ENCODE results near the gene SGSM1.

Gene SGSM1

GRCh38 chr22:24845041-24845898 lies 39.3 kb downstream of the SGSM1 start:
- ATAC-seq (ENCODE audit: insufficient read depth, low read depth) (no peak), DNase-seq (no peak)
- H3K79me2 ChIP-seq (ENCODE audit: insufficient read depth, low read length) = no peaks in the 10 kb centered on the region

GRCh38 chr22:24847490-24847889 lies 41.5 kb downstream of the SGSM1 start:
- H3K9me3 ChIP-seq (ENCODE audit: insufficient read depth, low read length, severe bottlenecking) = no peaks in the 10 kb centered on the region
- H3K79me2 ChIP-seq (ENCODE audit: insufficient read depth, low read length) = no peaks in the 10 kb centered on the region
- H3K9ac ChIP-seq (ENCODE audit: low read depth, low read length) = no peak overlapping the region
- H3K27me3 ChIP-seq (ENCODE audit: insufficient read depth, low read length, poor library complexity) = peaks cover 4% of the 10 kb centered on the region
- no peak overlapping the region for H3K27ac ChIP-seq (ENCODE audit: low read length)
- no peaks in the 10 kb centered on the region for H3K4me1 ChIP-seq (ENCODE audit: insufficient read depth, low read length)
- no peaks in the 10 kb centered on the region for H3K36me3 ChIP-seq (ENCODE audit: insufficient read depth, low read length)
- no peak overlapping the region for H2AFZ ChIP-seq (ENCODE audit: low read depth, low read length)
- 0 out of 2 replicates have a peak, but pooled peaks cover 1% of the 10 kb centered on the region for H4K20me1 ChIP-seq (ENCODE audit: insufficient read depth, low read length)
- H3K4me2 ChIP-seq (ENCODE audit: insufficient read depth, low read length) = no peak overlapping the region
- H3K4me3 ChIP-seq (ENCODE audit: low read depth in 1 of 2, low read length in 2 of 2) = no peak overlapping the region
- DNase-seq (no peak), ATAC-seq (ENCODE audit: insufficient read depth, low read depth) (no peak)
- TF ChIP-seq, protein P1, sequence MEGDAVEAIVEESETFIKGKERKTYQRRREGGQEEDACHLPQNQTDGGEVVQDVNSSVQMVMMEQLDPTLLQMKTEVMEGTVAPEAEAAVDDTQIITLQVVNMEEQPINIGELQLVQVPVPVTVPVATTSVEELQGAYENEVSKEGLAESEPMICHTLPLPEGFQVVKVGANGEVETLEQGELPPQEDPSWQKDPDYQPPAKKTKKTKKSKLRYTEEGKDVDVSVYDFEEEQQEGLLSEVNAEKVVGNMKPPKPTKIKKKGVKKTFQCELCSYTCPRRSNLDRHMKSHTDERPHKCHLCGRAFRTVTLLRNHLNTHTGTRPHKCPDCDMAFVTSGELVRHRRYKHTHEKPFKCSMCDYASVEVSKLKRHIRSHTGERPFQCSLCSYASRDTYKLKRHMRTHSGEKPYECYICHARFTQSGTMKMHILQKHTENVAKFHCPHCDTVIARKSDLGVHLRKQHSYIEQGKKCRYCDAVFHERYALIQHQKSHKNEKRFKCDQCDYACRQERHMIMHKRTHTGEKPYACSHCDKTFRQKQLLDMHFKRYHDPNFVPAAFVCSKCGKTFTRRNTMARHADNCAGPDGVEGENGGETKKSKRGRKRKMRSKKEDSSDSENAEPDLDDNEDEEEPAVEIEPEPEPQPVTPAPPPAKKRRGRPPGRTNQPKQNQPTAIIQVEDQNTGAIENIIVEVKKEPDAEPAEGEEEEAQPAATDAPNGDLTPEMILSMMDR (IDR thresholded peaks at IDR 0.05; ENCODE audit: borderline replicate concordance, extremely low read depth, low read length, poor library complexity, severe bottlenecking) = no peak
- TF ChIP-seq EZH2 (IDR thresholded peaks at IDR 0.05; ENCODE audit: borderline replicate concordance, low read depth, low read length, severe bottlenecking) = no peak

More at GRCh38 chr22:24845041-24845898, 39.3 kb downstream of the SGSM1 start:
- Histone ChIP-seq H3K9me3 (ENCODE audit: insufficient read depth, low read length, severe bottlenecking) (no peaks in the 10 kb centered on the region), H3K4me3 (ENCODE audit: low read depth in 1 of 2, low read length in 2 of 2) (no peak overlapping the region), H3K9ac (ENCODE audit: low read depth, low read length) (no peak overlapping the region), H3K4me1 (ENCODE audit: insufficient read depth, low read length) (no peaks in the 10 kb centered on the region), H2AFZ (ENCODE audit: low read depth, low read length) (no peak overlapping the region), H3K4me2 (ENCODE audit: insufficient read depth, low read length) (no peak overlapping the region), H3K27ac (ENCODE audit: low read length) (no peak overlapping the region), H3K36me3 (ENCODE audit: insufficient read depth, low read length) (no peaks in the 10 kb centered on the region), H3K27me3 (ENCODE audit: insufficient read depth, low read length, poor library complexity) (peaks cover 4% of the 10 kb centered on the region), H4K20me1 (ENCODE audit: insufficient read depth, low read length) (0 out of 2 replicates have a peak, but pooled peaks cover 2% of the 10 kb centered on the region)
- TF ChIP-seq, protein P1 (IDR thresholded peaks at IDR 0.05; ENCODE audit: borderline replicate concordance, extremely low read depth, low read length, poor library complexity, severe bottlenecking) = no peak
- TF ChIP-seq EZH2 (IDR thresholded peaks at IDR 0.05; ENCODE audit: borderline replicate concordance, low read depth, low read length, severe bottlenecking) = no peak

- no peaks in the 10 kb centered on the region for H3K79me2 ChIP-seq (ENCODE audit: insufficient read depth, low read length)
- H4K20me1 ChIP-seq (ENCODE audit: insufficient read depth, low read length) = no peaks in the 10 kb centered on the region
- no peak for TF ChIP-seq EZH2 (IDR thresholded peaks at IDR 0.05; ENCODE audit: borderline replicate concordance, low read depth, low read length, severe bottlenecking)
- TF ChIP-seq, protein P1 (IDR thresholded peaks at IDR 0.05; ENCODE audit: borderline replicate concordance, extremely low read depth, low read length, poor library complexity, severe bottlenecking) = no peak
- H3K27ac ChIP-seq (ENCODE audit: low read length) = no peak overlapping the region
- H3K4me2 ChIP-seq (ENCODE audit: insufficient read depth, low read length) = no peak overlapping the region
- DNase-seq (no peak), ATAC-seq (ENCODE audit: insufficient read depth, low read depth) (no peak)
- no peaks in the 10 kb centered on the region for H3K36me3 ChIP-seq (ENCODE audit: insufficient read depth, low read length)
- peaks cover 4% of the 10 kb centered on the region for H3K27me3 ChIP-seq (ENCODE audit: insufficient read depth, low read length, poor library complexity)
- H3K9me3 ChIP-seq (ENCODE audit: insufficient read depth, low read length, severe bottlenecking) = no peaks in the 10 kb centered on the region
- H3K4me1 ChIP-seq (ENCODE audit: insufficient read depth, low read length) = no peaks in the 10 kb centered on the region
- no peak overlapping the region for H3K4me3 ChIP-seq (ENCODE audit: low read depth in 1 of 2, low read length in 2 of 2)
- H3K9ac ChIP-seq (ENCODE audit: low read depth, low read length) = no peak overlapping the region
- H2AFZ ChIP-seq (ENCODE audit: low read depth, low read length) = no peak overlapping the region
These were observed 42.7 kb downstream of the SGSM1 start for GRCh38 chr22:24848559-24849168.

Data from DND-41 (cell line).